ENCODE measurements around the gene MIB2.
"Not testable (repeated sequence)": the region's sequence is repeated elsewhere in the genome, so short reads cannot be mapped to it uniquely, and the experiment has no call there.

DNA sequence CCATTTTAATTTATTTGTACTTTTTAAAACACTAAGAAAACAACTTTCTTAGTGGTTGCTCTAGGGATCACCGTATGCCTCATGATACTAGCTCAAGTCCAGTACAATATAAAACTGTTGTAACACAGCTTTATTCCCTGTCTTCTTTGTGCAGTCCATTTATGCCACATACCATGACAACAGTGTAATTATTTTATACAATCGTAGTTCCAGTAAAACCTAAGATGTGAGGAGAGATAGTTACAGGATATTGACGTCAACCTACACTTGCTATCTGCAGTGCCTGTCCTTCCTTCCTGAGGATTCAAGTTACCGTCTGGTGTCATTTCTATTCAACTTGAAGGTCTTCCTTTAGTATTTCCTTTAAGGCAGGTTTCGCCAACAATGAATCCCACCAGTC lies 31.0 kb downstream of the MIB2 start:
- TF ChIP-seq POLR2A (IDR thresholded peaks at IDR 0.05), result not testable (repeated sequence)
- TF ChIP-seq, protein P1, sequence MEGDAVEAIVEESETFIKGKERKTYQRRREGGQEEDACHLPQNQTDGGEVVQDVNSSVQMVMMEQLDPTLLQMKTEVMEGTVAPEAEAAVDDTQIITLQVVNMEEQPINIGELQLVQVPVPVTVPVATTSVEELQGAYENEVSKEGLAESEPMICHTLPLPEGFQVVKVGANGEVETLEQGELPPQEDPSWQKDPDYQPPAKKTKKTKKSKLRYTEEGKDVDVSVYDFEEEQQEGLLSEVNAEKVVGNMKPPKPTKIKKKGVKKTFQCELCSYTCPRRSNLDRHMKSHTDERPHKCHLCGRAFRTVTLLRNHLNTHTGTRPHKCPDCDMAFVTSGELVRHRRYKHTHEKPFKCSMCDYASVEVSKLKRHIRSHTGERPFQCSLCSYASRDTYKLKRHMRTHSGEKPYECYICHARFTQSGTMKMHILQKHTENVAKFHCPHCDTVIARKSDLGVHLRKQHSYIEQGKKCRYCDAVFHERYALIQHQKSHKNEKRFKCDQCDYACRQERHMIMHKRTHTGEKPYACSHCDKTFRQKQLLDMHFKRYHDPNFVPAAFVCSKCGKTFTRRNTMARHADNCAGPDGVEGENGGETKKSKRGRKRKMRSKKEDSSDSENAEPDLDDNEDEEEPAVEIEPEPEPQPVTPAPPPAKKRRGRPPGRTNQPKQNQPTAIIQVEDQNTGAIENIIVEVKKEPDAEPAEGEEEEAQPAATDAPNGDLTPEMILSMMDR (IDR thresholded peaks at IDR 0.05), result not testable (repeated sequence)
